Gastrocnemius medialis (tissue), 4 donors: ENCODE results near the gene GAS7.

Experiments used
- CTCF ChIP-seq, 5 experiments: fragments of 450-650 bp in 3 of 5; fragments of 200-600 bp in 2 of 5; sonication (generic) in 2 of 5; IDR thresholded peaks in 4 of 5; conservative IDR thresholded peaks in 1 of 5; 1 replicate in 4 of 5; 2 replicates in 1 of 5; pipeline ENCODE4 v1.5.1; 2016 to 2019; ENCODE audit warnings: antibody characterized with exemption in 5 of 5, mild to moderate bottlenecking in 3 of 5, moderate library complexity in 3 of 5
- POLR2A ChIP-seq, 2 donors: fragments of 450-650 bp; IDR thresholded peaks; one replicate each; pipeline ENCODE4 v1.6.1; 2017; ENCODE audit warnings: antibody characterized with exemption in 2 of 2, mild to moderate bottlenecking in 2 of 2, moderate library complexity in 2 of 2

- TF ChIP-seq CTCF (IDR thresholded peaks at IDR 0.05 in 4 of 5, conservative IDR thresholded peaks at IDR 0.05 in 1 of 5) (no peak), POLR2A (IDR thresholded peaks at IDR 0.05) (no peak)
Observed at GRCh38 chr17:10042589-10043244, 155.7 kb downstream of the GAS7 start.
